Activated CD4-positive, alpha-beta T cell treated with anti-CD3 and anti-CD28 coated beads, Interleukin-2, amount 50 U/mL, for 48 hours (primary cell): Measurements from ENCODE around the gene ZP1.
"Not testable (repeated sequence)": the region's sequence is repeated elsewhere in the genome, so short reads cannot be mapped to it uniquely, and the experiment has no call there.

Experiments used
- DNase-seq, 2 experiments: peaks; one replicate each; pipeline ENCODE4 v3.0.0-alpha.2; 2020

Gene ZP1, protein sequence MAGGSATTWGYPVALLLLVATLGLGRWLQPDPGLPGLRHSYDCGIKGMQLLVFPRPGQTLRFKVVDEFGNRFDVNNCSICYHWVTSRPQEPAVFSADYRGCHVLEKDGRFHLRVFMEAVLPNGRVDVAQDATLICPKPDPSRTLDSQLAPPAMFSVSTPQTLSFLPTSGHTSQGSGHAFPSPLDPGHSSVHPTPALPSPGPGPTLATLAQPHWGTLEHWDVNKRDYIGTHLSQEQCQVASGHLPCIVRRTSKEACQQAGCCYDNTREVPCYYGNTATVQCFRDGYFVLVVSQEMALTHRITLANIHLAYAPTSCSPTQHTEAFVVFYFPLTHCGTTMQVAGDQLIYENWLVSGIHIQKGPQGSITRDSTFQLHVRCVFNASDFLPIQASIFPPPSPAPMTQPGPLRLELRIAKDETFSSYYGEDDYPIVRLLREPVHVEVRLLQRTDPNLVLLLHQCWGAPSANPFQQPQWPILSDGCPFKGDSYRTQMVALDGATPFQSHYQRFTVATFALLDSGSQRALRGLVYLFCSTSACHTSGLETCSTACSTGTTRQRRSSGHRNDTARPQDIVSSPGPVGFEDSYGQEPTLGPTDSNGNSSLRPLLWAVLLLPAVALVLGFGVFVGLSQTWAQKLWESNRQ

DNA sequence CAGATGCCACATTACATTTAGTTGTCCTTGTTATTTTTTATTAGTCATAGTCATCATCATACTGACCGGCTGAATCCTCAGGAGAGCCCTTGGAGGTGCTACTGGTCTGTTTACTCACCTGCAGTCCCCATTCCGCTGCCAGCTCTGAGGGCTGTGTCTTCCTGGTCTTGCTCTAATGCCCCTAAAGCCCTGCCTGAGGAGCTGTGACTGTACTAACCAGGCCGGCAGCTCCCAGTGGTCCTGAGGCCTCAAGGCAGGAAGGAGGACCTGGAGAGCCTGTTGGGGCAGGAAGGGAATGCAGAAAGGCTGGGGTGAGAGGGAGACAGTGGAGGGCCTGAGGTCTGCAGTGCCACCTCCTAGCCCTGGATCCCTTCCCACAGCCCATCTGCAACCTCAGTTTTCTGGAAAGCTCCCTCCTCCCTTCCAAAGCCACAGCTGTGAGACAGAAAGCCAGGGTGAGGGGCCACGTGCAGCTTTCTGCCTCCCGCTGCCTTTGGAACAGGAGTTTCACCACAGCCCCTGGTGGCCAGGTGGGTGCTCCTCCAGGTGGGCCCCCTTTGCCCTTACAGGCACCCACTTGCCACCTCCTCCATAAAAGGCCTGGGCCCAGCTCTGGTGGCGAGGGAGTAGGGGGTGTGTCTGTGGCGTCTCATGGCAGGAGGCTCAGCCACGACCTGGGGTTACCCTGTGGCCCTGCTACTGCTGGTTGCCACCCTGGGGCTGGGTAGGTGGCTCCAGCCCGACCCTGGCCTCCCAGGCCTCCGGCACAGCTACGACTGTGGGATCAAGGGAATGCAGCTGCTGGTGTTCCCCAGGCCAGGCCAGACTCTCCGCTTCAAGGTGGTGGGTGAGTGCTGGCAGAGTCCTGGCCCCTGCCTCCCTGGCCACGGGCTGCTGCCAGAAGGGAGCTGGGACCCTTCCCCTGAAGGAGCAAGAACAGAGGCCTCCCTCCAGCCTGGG lies at the start of gene ZP1:
Gene ZP1 (plus strand): TSS at position 632 of the 960 bp plus-strand sequence. CDS start 20 bp downstream, at position 652.
- DNase-seq: no peak

DNA sequence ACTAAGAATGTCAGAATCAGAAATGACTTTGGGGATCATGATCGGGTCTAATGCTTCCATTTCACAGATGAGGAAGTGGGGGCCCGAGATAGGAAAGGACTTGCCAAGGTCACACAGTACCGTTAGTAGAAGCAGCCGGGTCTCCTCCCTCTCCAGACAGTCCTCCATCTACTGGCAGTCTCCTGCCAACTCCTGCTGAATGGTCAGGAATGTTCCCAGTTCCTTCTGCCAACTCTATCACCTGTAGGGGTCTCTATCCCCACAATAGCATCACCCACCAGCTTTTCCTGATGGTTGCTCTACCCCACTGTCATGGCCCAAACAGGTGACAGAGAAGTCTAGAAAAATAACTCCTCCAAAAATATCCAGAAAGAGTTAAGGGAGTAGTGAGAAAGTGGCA lies 49.3 kb upstream of the ZP1 start:
- DNase-seq: no peak

DNA sequence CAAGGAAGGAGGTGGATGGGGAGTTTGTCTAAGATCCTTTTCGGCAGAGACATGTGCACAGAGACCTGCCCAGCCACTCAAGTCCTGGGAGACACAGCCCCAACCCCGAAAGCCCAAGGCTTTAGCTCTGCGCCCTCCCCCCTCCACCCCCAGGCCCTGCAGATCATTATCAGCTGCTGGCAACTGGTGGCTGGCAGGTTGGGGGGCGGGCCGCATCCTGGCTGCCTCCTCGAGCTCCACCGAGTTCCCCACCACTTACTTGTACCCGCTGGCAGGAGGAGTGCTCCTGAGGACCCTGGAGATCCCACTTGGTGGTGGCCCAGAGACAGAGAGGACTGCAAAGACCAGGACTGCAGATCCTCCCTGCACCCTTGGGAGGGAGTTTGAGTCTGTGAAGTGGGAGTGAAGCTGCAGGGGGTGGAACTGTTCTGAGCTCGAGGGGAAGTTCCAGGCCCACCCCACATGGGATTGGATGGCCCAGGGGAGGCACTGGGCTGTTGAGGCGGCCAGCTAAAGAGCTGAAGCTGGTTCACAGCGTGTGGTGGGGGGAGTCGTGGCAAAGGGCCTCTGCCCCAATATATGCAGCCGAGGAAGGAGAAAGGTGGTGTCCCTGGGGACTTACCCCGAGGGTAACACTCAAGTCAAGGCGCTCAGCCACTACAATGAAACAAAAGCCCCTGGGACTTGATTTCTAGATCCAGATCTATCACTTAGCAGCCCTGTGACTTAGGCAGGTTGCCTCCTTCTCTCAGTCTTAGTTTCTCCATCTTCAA lies 45.3 kb upstream of the ZP1 start:
- no peak for DNase-seq

DNA sequence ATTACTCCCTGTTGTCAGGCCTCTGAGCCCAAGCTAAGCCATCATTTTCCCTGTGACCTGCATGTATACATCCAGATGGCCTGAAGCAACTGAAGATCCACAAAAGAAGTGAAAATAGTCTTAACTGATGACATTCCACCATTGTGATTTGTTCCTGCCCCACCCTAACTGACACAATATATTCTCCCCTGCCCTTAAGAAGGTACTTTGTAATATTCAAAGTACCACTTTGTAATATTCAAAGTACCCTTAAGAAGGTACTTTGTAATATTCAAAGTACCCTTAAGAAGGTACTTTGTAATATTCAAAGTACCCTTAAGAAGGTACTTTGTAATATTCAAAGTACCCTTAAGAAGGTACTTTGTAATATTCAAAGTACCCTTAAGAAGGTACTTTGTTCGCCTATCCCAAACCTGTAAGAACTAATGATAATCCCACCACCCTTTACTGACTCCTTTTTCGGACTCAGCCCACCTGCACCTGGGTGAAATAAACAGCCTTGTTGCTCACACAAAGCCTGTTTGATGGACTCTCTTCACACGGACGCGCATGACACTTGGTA lies 43.5 kb upstream of the ZP1 start:
- not testable (repeated sequence) for DNase-seq

DNA sequence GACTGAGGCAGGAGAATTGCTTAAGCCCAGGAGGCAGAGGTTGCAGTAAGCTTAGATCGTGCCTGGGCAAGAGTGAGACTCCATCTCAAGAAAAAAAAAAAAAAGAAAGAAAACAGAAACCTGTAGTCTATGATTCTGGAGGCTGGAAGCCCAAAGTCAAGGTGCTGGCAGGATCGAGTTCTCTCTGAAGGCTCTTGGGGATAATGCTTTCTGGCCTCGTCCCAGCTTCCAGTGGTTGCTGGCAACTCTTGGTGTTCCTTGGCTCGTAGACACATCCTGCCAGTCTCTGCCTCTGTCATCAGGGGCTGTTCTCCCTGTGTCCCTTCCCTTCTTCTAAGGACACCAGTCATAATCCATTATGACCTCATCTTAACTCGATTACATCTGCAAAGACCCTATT lies 42.2 kb upstream of the ZP1 start:
- no peak for DNase-seq

DNA sequence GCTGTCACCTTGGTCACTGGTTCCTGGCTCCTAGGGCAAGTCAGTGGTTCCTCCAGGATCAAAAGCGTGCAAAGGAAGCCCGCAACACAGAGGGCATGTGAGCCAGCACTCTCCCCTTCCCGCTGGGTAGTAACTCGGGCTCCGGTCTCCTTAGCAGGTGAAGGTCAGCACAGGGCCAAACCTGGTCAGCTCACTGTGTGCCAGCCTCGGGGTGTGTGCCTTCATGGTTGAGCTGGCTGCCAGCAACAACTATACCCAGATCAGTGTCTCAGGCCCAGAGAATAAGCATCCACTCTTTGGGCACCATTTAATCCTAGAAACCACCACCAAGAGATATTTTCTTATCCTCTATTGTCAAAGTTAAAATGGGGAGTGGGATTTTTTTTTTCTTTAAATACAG lies 41.6 kb upstream of the ZP1 start:
- no peak for DNase-seq

DNA sequence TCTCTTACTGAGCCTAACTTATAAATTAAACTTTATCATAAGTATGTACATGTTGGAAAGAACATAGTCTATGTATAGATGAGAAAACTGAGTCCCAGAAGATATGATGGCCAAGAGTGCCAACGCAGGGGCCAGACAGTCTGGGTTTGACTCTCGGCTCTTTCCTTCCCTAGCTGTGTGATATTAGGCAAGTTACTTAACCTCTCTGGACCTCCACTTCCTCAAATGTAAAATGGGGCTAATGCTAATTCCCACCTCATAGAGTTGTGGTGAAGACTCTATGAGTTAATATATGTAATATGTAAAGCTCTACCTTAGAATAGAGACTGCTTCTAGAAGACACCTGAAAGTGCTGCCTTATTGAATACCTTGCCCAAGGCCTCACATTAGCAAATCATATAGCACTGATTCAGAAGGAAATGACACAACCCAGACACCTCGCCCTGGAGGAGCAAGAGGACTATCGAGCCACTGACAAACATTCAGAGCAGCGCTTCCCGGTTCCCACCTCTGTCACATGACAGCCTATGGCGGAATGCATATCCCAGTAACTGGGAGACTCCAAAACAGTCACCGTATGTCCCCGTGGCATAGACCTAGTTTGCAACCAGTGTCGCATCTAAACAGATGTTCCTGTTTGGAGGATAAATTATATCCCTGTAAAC lies 36.7 kb upstream of the ZP1 start:
- DNase-seq: no peak

DNA sequence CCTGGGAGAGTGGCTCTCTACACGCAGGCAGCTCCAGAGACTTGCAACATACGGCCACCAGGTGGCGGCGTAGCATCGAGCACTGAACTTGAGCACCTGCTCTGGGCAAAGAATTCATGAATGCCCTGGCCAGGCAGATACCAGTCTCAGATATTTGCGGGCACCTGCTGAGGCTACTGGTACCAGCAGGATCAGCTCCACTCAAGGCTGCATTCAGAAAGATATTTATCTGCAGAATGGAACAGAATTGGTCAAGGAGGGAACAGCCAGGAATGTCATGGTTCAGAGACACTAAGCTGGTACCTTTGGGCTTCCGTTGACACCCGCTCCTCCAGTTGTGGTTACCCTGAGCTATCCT lies 36.2 kb upstream of the ZP1 start:
- peak; percentile 84 to 85 for DNase-seq

DNA sequence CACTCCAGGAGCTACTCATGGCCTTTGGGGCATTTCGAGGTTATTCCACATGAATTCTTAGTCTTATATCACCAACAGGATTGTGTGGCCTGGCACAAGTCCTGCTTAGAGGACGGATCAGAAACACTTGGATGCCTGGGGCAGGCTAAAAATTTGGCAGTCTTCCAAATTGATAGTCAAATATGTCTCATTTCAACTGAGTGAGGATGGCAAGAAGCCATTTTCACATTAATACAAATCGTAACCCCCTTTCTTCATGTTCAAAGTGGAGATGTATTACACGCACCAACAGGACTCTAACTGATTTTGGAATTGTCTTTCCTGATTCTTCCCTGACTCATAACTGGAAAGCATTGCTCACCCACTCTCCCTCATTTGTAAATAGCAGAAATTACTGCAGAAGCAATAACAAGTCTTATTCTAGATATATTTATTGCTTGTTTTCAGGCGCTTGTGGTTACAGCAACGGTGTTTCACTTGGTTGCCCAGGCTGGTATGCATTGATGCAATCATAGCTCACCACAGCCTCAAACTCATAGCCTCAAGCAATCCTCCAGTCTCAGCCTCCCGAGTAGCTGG lies 35.8 kb upstream of the ZP1 start:
- DNase-seq: no peak

DNA sequence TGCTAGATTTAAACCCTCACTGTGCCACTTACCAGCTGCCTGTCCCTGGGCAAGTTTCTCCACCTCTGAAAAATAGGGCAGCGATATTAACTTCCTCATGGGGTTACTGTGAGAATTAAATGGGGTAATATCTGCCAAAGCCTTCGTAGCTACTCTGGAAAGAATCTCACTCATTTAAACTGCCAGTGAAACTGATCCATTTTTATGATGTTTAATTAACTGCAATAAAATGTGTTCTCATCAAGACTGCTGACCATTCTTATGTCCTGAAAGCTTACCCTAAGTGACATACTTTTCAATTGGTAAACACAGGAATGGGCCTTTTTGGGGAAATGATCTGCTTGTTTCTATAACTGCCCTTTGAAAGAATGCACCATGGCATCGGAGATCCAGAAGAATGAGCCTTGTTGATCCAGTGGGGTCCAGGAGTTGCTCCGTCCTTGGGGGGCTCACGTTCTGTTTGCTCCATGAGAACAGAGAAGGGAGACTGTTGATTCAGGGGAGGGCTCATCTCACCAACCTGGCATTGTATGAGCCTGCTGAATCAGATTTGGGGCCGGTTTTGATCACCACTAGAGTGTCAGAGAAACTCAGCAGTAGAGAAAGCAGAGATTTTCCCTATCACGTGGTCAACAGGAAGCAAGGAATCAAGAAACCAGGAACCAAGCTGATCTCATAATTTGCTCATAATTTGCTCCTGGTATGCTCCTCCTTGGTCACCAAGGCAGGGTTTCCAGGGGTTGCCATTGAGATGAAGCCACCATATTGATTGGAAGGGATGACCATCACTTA lies 32.4 kb upstream of the ZP1 start:
- DNase-seq: no peak

DNA sequence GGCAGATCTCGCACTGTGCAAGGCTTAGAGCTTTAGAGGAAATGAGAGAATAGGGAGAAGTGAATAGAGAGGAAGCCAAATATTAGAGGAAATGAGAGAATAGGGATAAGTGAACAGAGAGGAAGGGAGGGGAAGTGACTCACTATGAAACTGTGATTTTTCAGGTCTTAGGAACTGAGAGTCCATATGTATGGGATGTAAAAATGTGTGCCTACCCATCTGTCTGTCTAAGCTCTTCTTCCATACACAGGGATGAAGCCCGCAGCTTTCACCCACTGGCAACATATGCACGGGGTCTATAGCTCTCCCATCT lies 31.9 kb upstream of the ZP1 start:
- no peak for DNase-seq

DNA sequence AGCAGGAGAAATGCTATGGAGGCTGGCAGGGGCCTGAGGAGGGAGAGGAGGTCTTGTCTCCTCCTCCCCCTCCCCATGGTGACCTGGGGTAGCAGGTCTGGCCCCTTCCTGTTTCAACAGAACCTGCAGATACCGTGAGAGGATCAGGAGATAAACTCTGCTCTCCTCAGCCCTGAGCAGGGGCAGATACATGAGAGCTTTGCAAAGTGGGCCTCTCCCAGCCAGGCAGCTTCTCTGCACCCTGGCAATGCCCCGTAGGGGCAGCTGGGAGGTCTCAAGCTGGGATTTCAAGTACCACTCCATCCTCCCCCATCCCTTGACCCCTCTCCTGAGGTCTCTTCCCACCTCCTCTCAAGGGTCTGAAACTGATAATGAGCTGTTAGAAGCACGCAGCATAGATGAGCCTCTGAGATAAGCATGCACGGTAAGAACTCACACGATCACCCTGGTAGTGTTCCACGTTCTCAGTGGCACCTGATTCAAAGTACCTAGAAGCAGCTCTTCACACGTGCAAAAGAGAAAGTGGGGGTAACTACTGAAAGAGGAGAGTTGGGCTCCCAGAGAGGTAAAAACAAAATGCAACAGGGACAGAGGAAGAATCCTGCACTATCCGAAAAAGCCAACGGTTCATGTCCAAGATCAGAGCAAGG lies 30.4 kb upstream of the ZP1 start:
- DNase-seq: no peak

DNA sequence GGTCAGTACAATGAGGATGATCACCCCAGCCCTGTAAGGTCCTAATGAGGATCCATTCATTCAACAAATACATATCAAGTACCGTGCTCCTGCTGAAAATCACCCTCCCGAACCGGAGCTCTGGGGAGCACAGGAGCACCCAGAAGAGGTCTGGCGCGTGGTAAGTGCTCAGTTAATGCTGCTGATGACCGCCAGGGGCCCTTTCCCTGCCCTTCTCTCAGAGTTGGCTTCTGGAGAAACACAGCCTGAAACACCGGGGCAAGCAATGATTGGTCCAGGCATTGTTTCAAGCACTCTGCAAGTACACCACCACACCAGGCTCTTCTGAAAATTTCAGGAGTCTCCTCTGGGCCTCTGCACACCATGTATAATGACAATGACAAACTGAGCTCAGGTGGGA lies 29.2 kb upstream of the ZP1 start:
- DNase-seq: no peak

DNA sequence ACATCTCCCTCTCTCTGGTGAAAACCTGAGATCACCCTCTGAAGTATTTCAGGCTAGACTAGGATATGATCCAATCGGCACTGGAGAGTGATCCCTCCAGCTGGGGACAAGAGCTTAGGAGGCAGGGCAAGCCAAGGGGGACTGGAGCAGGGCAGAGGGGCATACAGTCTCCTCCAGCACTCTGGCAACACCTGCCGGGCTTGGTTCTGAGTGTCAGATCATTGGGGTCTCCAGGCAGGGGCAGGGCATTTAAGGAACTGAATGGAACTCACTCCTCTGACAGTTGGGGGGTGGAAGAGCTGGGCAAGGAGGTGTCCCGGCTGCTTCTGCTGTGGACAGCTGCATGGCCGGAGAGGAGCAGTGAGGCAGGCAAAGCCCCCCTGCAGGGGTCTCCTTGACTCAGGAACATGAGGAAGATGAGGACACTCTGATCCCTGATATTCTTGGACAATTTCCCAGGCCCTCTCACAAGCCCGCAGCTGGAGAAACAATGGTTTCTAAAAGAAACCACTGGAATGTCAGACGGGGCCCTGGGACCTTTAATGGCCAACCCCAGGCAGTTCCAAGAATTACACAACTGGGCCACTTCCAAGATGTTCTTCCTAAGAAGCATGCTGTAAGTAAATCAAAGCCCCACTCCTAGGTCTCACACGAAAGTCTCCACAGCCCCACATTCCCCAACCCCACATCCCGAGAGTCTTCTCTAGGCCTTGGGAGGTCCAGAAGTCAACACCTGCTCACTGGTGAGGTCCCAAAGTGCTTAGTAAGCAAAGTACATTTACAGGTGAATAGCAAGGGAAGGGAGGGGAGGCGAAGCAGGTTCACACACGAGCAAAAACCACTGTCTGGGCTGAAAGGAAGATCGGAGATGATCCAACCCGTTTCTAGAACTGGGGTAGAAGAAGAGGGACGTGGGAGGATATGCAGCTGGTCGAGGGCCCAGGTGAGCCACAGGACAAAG lies 26.6 kb upstream of the ZP1 start:
- DNase-seq: no peak

DNA sequence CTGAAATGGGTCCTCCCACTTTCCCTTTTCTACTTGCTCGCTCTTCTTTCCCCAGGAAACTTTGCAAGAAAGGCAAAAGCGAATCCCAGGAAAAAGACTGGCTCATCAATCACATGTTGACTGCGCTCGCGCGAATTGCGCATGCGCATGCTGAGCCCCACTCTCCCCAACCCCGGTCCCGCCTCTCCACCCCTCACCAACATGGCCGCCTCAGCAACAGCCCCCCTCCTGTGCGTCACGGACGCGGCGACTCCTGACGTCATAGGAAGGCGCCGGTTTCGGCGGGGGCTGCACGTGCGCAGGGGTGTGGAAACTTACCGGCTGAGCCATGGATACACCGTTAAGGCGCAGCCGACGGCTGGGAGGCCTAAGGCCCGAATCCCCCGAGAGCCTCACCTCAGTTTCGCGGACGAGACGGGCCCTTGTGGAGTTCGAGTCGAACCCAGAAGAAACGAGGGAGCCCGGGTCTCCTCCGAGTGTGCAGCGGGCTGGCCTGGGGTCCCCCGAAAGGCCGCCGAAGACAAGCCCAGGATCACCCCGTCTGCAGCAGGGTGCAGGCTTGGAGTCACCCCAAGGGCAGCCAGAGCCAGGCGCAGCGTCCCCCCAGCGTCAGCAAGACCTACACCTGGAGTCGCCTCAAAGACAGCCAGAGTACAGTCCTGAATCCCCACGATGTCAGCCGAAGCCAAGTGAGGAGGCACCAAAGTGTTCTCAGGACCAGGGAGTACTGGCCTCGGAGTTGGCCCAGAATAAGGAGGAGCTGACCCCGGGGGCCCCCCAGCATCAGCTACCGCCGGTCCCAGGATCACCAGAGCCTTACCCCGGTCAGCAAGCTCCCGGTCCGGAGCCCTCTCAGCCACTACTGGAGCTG lies 25.3 kb upstream of the ZP1 start, which contains the start of gene CCDC86:
Gene CCDC86 (plus strand): TSS at position 317 of the 871 bp plus-strand sequence. CDS start 12 bp downstream, at position 329.
- peak; percentile 98 to 99 for DNase-seq

DNA sequence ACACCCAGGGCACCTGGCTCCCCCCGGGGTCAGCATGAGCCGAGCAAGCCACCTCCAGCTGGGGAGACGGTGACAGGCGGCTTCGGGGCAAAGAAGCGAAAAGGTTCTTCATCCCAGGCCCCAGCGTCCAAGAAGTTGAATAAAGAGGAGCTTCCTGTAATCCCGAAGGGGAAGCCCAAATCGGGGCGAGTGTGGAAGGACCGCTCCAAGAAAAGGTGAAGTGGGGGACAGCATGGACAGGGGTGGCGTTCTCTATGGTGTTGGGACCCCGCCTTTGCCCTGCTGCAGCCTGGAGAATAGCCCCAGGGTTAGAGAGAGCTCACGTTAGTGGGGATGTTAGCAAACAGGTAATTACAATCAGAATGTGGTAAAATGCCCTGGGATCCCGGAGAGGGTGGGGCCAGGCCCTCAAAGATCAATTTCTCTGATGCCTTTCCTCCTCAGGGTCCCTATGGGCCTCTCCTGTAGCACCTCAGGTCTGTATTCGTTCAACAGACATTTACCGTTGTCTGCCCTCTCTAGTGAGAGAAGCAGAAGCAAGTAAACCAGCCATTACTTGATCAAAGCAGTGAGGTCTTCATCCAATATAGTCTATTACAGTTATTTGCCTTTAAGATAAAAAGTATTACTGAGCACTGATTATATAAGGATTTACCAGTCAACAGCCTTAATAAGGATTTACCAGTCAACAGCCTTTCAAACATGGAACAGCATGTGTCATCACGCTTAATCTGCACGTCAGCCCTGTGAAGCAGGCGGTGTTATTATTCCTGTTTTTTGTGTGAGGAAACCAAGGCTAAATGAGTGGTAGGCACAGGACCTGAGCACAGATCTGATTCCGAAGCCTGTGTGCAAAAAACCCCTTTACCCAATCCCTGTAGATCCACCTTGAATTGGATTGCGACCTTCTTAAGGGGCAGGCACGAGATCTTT lies 24.4 kb upstream of the ZP1 start:
- peak in 1 of 2 experiments; percentile 14 for DNase-seq
